IMR-90 (cell line): ENCODE results near the gene FNDC3B. TPM values are rescaled to one million over a fixed set of nuclear protein-coding genes. Genes with fewer than 3 reads are reported as not detected.

Source experiments
- ATAC-seq: fragments of 200-7000 bp; cut with Tn5 transposase; 2 replicates; pipeline ENCODE4 v1.9.1; 2020; ENCODE audit warnings: low read depth, mild to moderate bottlenecking, moderate library complexity
- BruUV-seq: library from RNA; stranded (reverse); fragments of 400-500 nt; replicated peaks from 2 replicates; lab custom pipeline; 2021; lab: Mats Ljungman, UMichigan
- CTCF ChIA-PET: fragments of 300-600 bp; formaldehyde crosslinking; extraction: SDS; loops from one replicate; lab custom pipeline; 2021; ENCODE audit warnings: antibody characterized with exemption; lab: Yijun Ruan, JAX
- POLR2A ChIA-PET: fragments of 300-600 bp; sonication (Branson Sonifier 250); formaldehyde crosslinking; loops from one replicate; lab custom pipeline; 2022; ENCODE audit warnings: antibody characterized with exemption; ENCODE audit not compliant: unreplicated experiment; lab: Charles Lee
- DNase-seq: peaks from one replicate; pipeline ENCODE4 v3.0.0; 2013
- H2AFZ ChIP-seq: replicated peaks from 2 replicates; pipeline ENCODE3; 2013; ENCODE audit warnings: low read length, mild to moderate bottlenecking; ENCODE audit not compliant: poor library complexity
- H2AK5ac ChIP-seq: 2 replicates; pipeline ENCODE4 v1.6.1; 2013; ENCODE audit warnings: low read depth, low read length, inconsistent platforms
- H2AK9ac ChIP-seq: replicated peaks from 2 replicates; pipeline ENCODE3; 2013; ENCODE audit warnings: mild to moderate bottlenecking, low read depth, low read length, moderate library complexity; ENCODE audit not compliant: poor library complexity
- H2BK120ac ChIP-seq: 2 replicates; pipeline ENCODE4 v1.6.1; 2013; ENCODE audit warnings: low read depth, low read length, inconsistent platforms
- H2BK15ac ChIP-seq: 3 replicates; pipeline ENCODE4 v1.6.1; 2013; ENCODE audit warnings: low read depth, low read length, inconsistent platforms
- H2BK20ac ChIP-seq: 2 replicates; pipeline ENCODE4 v1.6.1; 2013; ENCODE audit warnings: low read depth, mild to moderate bottlenecking, inconsistent platforms, low read length, moderate library complexity
- H2BK5ac ChIP-seq: 2 replicates; pipeline ENCODE4 v1.6.1; 2013; ENCODE audit warnings: mild to moderate bottlenecking, low read depth, low read length, inconsistent platforms; ENCODE audit not compliant: poor library complexity, severe bottlenecking
- H3K14ac ChIP-seq: replicated peaks from 2 replicates; pipeline ENCODE4 v1.6.1; 2013; ENCODE audit warnings: low read depth, low read length, inconsistent platforms
- H3K18ac ChIP-seq: 2 replicates; pipeline ENCODE4 v1.6.1; 2013; ENCODE audit warnings: low read depth, low read length, control low read depth
- H3K23ac ChIP-seq: 2 replicates; pipeline ENCODE4 v1.6.1; 2013; ENCODE audit warnings: low read depth, low read length, inconsistent platforms
- H3K27ac ChIP-seq: 2 replicates; pipeline ENCODE4 v1.5.1; 2013; ENCODE audit warnings: mild to moderate bottlenecking, control low read depth, low read length; ENCODE audit not compliant: insufficient read depth
- H3K27me3 ChIP-seq: 2 replicates; pipeline ENCODE4 v1.6.1; 2013; ENCODE audit warnings: low read length; ENCODE audit not compliant: control insufficient read depth, insufficient read depth
- H3K36me3 ChIP-seq: 2 replicates; pipeline ENCODE4 v1.6.1; 2013; ENCODE audit warnings: low read length, mixed read lengths; ENCODE audit not compliant: control insufficient read depth, insufficient read depth
- H3K4ac ChIP-seq: 2 replicates; pipeline ENCODE4 v1.6.1; 2013; ENCODE audit warnings: low read depth, low read length, inconsistent platforms
- H3K4me1 ChIP-seq: 2 replicates; pipeline ENCODE4 v1.6.1; 2013; ENCODE audit warnings: low read length, mixed read lengths; ENCODE audit not compliant: control insufficient read depth, insufficient read depth
- H3K4me2 ChIP-seq: 2 replicates; pipeline ENCODE4 v1.6.1; 2013; ENCODE audit warnings: low read depth, mild to moderate bottlenecking, control low read depth, low read length, moderate library complexity
- H3K4me3 ChIP-seq: 2 replicates; pipeline ENCODE4 v1.5.1; 2013; ENCODE audit warnings: low read depth, mild to moderate bottlenecking, control low read depth, low read length, moderate library complexity; ENCODE audit not compliant: insufficient read depth
- H3K56ac ChIP-seq: 2 replicates; pipeline ENCODE4 v1.6.1; 2013; ENCODE audit warnings: low read length, inconsistent platforms; ENCODE audit not compliant: insufficient read depth; ENCODE audit errors: extremely low read depth
- H3K79me1 ChIP-seq, 2 experiments: 2 replicates each; pipeline ENCODE4 v1.6.1; 2013; ENCODE audit warnings: low read length in 2 of 2, inconsistent platforms in 1 of 2, low read depth in 1 of 2
- H3K9ac ChIP-seq: 2 replicates; pipeline ENCODE4 v1.6.1; 2013; ENCODE audit warnings: low read depth, low read length, control low read depth
- H3K9me1 ChIP-seq: 2 replicates; pipeline ENCODE4 v1.6.1; 2013; ENCODE audit warnings: low read length, inconsistent platforms; ENCODE audit not compliant: insufficient read depth
- H3K9me3 ChIP-seq: 2 replicates; pipeline ENCODE4 v1.6.1; 2013; ENCODE audit warnings: low read length; ENCODE audit not compliant: control insufficient read depth, insufficient read depth
- H4K20me1 ChIP-seq: 2 replicates; pipeline ENCODE4 v1.6.1; 2013; ENCODE audit warnings: low read length, inconsistent platforms; ENCODE audit not compliant: insufficient read depth
- H4K5ac ChIP-seq: 2 replicates; pipeline ENCODE4 v1.6.1; 2013; ENCODE audit warnings: mild to moderate bottlenecking, low read depth, low read length, control low read depth
- H4K8ac ChIP-seq, 2 experiments: 2 replicates each; pipeline ENCODE4 v1.6.1; 2013; ENCODE audit warnings: low read depth in 2 of 2, low read length in 2 of 2, control low read depth in 1 of 2, inconsistent platforms in 1 of 2
- H4K91ac ChIP-seq: 2 replicates; pipeline ENCODE4 v1.6.1; 2013; ENCODE audit warnings: low read depth, low read length, inconsistent platforms; ENCODE audit not compliant: insufficient read depth
- BHLHE40 ChIP-seq: fragments of 150-350 bp; IDR thresholded peaks from 2 replicates; pipeline ENCODE4 v1.6.1; 2016; ENCODE audit warnings: mild to moderate bottlenecking, low read depth, low read length
- CEBPB ChIP-seq: IDR thresholded peaks from 2 replicates; pipeline ENCODE4 v1.6.1; 2012; ENCODE audit warnings: low read depth, low read length, improper control_type of control experiment
- CHD1 ChIP-seq: IDR thresholded peaks from 2 replicates; pipeline ENCODE4 v1.6.1; 2012; ENCODE audit warnings: low read depth, low read length, improper control_type of control experiment
- FOS ChIP-seq: fragments of 150-350 bp; IDR thresholded peaks from 2 replicates; pipeline ENCODE4 v1.6.1; 2016; ENCODE audit warnings: low read depth, low read length
- MAFK ChIP-seq: IDR thresholded peaks from 2 replicates; pipeline ENCODE4 v1.6.1; 2012; ENCODE audit warnings: low read depth, low read length, improper control_type of control experiment
- MAZ ChIP-seq: IDR thresholded peaks from 2 replicates; pipeline ENCODE4 v1.6.1; 2012; ENCODE audit warnings: low read depth, mild to moderate bottlenecking, low read length, improper control_type of control experiment, moderate library complexity, borderline replicate concordance
- MXI1 ChIP-seq: IDR thresholded peaks from 2 replicates; pipeline ENCODE4 v1.6.1; 2012; ENCODE audit warnings: low read depth, mild to moderate bottlenecking, low read length, moderate library complexity, borderline replicate concordance
- NFE2L2 ChIP-seq: fragments of 150-350 bp; IDR thresholded peaks from 2 replicates; pipeline ENCODE4 v1.6.1; 2016; ENCODE audit warnings: low read depth, mild to moderate bottlenecking, low read length
- POLR2A ChIP-seq: IDR thresholded peaks from 2 replicates; pipeline ENCODE4 v1.6.1; 2012; ENCODE audit warnings: mild to moderate bottlenecking, low read depth, low read length
- RAD21 ChIP-seq: IDR thresholded peaks from 2 replicates; pipeline ENCODE4 v1.6.1; 2012; ENCODE audit warnings: low read length, improper control_type of control experiment
- RCOR1 ChIP-seq: IDR thresholded peaks from 2 replicates; pipeline ENCODE4 v1.6.1; 2012; ENCODE audit warnings: mild to moderate bottlenecking, low read length, improper control_type of control experiment; ENCODE audit not compliant: insufficient replicate concordance
- RFX5 ChIP-seq: IDR thresholded peaks from 2 replicates; pipeline ENCODE4 v1.8.0; 2012; ENCODE audit warnings: low read depth, mild to moderate bottlenecking, low read length, moderate library complexity
- SMC3 ChIP-seq: fragments of 150-350 bp; IDR thresholded peaks from 2 replicates; pipeline ENCODE4 v1.6.1; 2016; ENCODE audit warnings: low read depth, mild to moderate bottlenecking, antibody characterized with exemption, low read length, moderate library complexity
- USF2 ChIP-seq: fragments of 150-350 bp; IDR thresholded peaks from 2 replicates; pipeline ENCODE4 v1.6.1; 2017; ENCODE audit warnings: mild to moderate bottlenecking, antibody characterized with exemption, low read length, low read depth
- WGBS, 2 experiments: methylation state at CpG; one replicate each; pipeline versions ENCODE4 v1.1.5 to v1.1.7; 2013; ENCODE audit warnings: missing lambda C conversion rate in 2 of 2; ENCODE audit not compliant: insufficient read length in 1 of 2; ENCODE audit errors: extremely low coverage in 2 of 2; 5-methylcytosine and 5-hydroxymethylcytosine counted together
- dilution Hi-C: fragments of 300-500 bp; cut with HindIII; formaldehyde crosslinking; loops from one replicate; pipeline ENCODE4 v1.14.3; 2018; ENCODE audit warnings: low sequenced_read_pairs; ENCODE audit not compliant: unreplicated experiment
- in situ Hi-C: fragments of 300-500 bp; cut with MboI; formaldehyde crosslinking; loops from 3 replicates; pipeline ENCODE4 v1.14.3; 2019; ENCODE audit warnings: low sequenced_read_pairs, inconsistent platforms, mixed read lengths
- intact Hi-C: fragments of 100-400 bp; cut with micrococcal nuclease; formaldehyde crosslinking; loops from 2 replicates; pipeline ENCODE4 v1.10.0; 2022
- polyA plus RNA-seq, 3 experiments: library from polyadenylated mRNA; depleted of rRNA; stranded (reverse); fragments of >200 nt; gene quantifications; 2 replicates each; pipeline ENCODE4 v1.2.3, GENCODE V29; 2012; ENCODE audit warnings: low replicate concordance in 1 of 3
- total RNA-seq: library from RNA; depleted of rRNA; stranded (reverse); fragments of >200 nt; gene quantifications from 2 replicates; pipeline ENCODE4 v1.2.3, GENCODE V29; 2012
- TF ChIP-seq, protein P1 (sequence below): fragments of 150-350 bp; IDR thresholded peaks from 2 replicates; pipeline ENCODE4 v1.6.1; 2016; ENCODE audit warnings: low read depth, mild to moderate bottlenecking, low read length, moderate library complexity, borderline replicate concordance
- TF ChIP-seq, protein P2 (sequence below): conservative IDR thresholded peaks from 2 replicates; pipeline ENCODE4 v1.5.1; 2012; ENCODE audit warnings: mild to moderate bottlenecking, low read depth, low read length, improper control_type of control experiment

Gene FNDC3B
- total and polyA plus RNA-seq, 2 of the 4 experiments (the other 2 are of a cell fraction) = 23.9 to 150 TPM

- Histone ChIP-seq H3K9me3 (no peaks in the 10 kb centered on the region), H3K23ac (no peak overlapping the region), H3K27ac (no peak overlapping the region), H3K4ac (no peak overlapping the region), H2BK5ac (no peak overlapping the region), H3K79me1 (peaks cover 20 to 73% of the 10 kb centered on the region in 2 experiments), H3K4me2 (no peak overlapping the region), H2AFZ (no peak overlapping the region), H3K18ac (no peak overlapping the region), H3K4me1 (peaks cover 21% of the 10 kb centered on the region), H2BK20ac (no peak overlapping the region), H4K8ac (no peak overlapping the region), H4K91ac (no peak overlapping the region), H4K20me1 (peaks cover 14% of the 10 kb centered on the region; the same call in 1 of the 2 replicates), H3K27me3 (no peaks in the 10 kb centered on the region), H2BK15ac (no peak overlapping the region), H3K14ac (no peak overlapping the region), H3K9ac (no peak overlapping the region), H3K4me3 (no peak overlapping the region), H3K36me3 (peaks cover 39% of the 10 kb centered on the region), H4K5ac (no peak overlapping the region), H3K56ac (no peak overlapping the region), H2AK5ac (no peak overlapping the region), H2AK9ac (no peak overlapping the region), H2BK120ac (no peak overlapping the region), H3K9me1 (peaks cover 39% of the 10 kb centered on the region)
- POLR2A ChIA-PET = no interaction called here
- TF ChIP-seq BHLHE40 = no peak
- no peak for TF ChIP-seq USF2
- TF ChIP-seq NFE2L2 = no peak
- no peak for TF ChIP-seq MXI1
- TF ChIP-seq, protein P1, sequence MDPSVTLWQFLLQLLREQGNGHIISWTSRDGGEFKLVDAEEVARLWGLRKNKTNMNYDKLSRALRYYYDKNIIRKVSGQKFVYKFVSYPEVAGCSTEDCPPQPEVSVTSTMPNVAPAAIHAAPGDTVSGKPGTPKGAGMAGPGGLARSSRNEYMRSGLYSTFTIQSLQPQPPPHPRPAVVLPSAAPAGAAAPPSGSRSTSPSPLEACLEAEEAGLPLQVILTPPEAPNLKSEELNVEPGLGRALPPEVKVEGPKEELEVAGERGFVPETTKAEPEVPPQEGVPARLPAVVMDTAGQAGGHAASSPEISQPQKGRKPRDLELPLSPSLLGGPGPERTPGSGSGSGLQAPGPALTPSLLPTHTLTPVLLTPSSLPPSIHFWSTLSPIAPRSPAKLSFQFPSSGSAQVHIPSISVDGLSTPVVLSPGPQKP = no peak
- TF ChIP-seq SMC3 = no peak
- TF ChIP-seq RCOR1 = no peak
- TF ChIP-seq RFX5 = no peak
- TF ChIP-seq RAD21 = no peak
- TF ChIP-seq, protein P2, sequence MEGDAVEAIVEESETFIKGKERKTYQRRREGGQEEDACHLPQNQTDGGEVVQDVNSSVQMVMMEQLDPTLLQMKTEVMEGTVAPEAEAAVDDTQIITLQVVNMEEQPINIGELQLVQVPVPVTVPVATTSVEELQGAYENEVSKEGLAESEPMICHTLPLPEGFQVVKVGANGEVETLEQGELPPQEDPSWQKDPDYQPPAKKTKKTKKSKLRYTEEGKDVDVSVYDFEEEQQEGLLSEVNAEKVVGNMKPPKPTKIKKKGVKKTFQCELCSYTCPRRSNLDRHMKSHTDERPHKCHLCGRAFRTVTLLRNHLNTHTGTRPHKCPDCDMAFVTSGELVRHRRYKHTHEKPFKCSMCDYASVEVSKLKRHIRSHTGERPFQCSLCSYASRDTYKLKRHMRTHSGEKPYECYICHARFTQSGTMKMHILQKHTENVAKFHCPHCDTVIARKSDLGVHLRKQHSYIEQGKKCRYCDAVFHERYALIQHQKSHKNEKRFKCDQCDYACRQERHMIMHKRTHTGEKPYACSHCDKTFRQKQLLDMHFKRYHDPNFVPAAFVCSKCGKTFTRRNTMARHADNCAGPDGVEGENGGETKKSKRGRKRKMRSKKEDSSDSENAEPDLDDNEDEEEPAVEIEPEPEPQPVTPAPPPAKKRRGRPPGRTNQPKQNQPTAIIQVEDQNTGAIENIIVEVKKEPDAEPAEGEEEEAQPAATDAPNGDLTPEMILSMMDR = no peak
- TF ChIP-seq CEBPB = no peak
- no peak for TF ChIP-seq MAFK
- no peak for TF ChIP-seq FOS
- no peak for TF ChIP-seq POLR2A
- no peak for TF ChIP-seq MAZ
- TF ChIP-seq CHD1 = no peak
- no CpG with 5 or more reads among the region's 3 CpGs for WGBS, 2 experiments
- DNase-seq = no peak
- intact Hi-C loops (no loop called here), dilution Hi-C loops (no loop called here), in situ Hi-C loops (no loop called here)
- CTCF ChIA-PET = interaction anchor here (1.2 kb wide), 1 partner anchor 22 kb away, joined by 3 read pairs; no protein-coding TSS in a partner anchor
- no TSS peak for BruUV-seq
- ATAC-seq = no peak
These were observed 271.0 kb downstream of the FNDC3B start for GRCh38 chr3:172310428-172310760.
